ENCODE results near the gene TAS2R30.
"Not testable (repeated sequence)": the region's sequence is repeated elsewhere in the genome, so short reads cannot be mapped to it uniquely, and the experiment has no call there.

The TAS2R30 gene

GRCh38 chr12:11134305-11134704 lies at the start of gene TAS2R30:
TAS2R30 (minus strand) TSS chr12:11134644; CDS start chr12:11134244, 400 bp downstream.
- DNase-seq = no peak

DNA sequence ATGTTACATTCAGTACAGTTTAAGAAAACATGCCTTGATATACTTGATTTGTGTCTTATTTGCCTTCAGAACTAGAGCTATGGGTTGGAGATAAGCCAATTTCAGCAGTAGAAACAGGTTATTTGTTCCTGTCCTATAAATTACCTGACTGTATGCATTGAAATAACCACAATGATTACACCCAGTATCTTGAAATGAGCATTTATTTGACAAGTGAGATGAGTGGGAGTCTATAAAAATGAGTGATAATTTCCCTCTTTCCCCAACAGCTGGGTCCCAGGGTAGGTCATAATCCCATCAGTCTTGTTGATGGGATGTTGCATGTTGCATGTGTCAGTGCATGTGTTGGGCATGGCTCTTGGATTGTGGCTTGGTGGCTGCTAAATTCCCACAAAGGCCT lies 48.6 kb upstream of the TAS2R30 start:
- no peak for DNase-seq

- DNase-seq = no peak
These were observed 48.1 kb upstream of the TAS2R30 start for GRCh38 chr12:11182529-11182928.

DNA sequence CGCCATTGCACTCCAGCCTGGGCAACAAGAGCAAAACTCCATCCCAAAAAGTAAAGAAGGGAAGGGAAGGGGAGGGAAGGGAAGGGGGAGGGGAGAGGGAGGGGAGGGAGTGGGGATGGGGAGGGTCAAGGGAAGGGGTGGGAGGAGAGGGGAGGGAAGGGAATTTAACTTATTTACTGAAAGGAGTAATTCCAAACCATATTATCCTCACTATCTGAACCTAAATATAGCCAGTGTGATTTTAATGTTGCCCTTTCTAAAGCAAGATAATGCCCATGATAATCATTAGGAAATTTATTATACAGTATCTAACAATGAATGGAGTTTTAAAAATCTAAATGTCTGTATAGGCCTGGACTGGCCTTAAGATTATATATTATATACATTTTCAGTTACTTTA lies 43.8 kb upstream of the TAS2R30 start:
- DNase-seq = no peak

- DNase-seq = no peak
These were observed 39.6 kb upstream of the TAS2R30 start for GRCh38 chr12:11174022-11174421.

DNA sequence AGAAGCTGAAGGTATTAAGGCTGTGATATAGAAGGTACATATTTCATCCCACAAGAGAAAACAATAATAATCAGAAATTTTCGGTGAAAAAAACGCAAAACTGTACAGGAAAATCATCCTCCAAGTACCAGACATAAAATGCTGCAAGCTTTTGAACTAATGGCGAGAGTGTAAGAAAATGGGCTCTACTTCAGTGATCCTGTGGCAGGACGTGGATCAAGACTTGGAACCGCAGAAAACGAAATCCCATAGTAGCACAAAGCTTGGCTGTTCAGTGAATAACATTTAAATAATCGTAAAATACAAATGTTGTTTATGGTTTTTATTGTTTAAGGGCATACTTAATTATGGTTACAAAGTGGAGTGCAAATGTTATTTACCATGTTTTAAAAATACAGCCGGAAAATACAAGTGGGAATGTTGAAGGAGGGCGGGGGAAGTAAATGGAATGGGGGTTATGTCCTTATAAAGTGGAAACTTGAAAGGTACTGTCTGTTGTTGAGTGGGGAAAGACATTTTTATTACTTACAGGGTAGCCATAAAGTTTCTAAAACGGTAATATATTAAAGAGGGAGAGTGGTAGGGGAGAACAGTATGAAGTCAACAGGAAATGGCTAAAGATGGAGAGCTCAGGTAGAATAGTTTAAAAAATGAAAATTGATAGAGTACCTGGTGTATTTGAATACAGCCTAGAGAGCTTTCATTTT lies 37.7 kb upstream of the TAS2R30 start:
- DNase-seq = no peak

DNA sequence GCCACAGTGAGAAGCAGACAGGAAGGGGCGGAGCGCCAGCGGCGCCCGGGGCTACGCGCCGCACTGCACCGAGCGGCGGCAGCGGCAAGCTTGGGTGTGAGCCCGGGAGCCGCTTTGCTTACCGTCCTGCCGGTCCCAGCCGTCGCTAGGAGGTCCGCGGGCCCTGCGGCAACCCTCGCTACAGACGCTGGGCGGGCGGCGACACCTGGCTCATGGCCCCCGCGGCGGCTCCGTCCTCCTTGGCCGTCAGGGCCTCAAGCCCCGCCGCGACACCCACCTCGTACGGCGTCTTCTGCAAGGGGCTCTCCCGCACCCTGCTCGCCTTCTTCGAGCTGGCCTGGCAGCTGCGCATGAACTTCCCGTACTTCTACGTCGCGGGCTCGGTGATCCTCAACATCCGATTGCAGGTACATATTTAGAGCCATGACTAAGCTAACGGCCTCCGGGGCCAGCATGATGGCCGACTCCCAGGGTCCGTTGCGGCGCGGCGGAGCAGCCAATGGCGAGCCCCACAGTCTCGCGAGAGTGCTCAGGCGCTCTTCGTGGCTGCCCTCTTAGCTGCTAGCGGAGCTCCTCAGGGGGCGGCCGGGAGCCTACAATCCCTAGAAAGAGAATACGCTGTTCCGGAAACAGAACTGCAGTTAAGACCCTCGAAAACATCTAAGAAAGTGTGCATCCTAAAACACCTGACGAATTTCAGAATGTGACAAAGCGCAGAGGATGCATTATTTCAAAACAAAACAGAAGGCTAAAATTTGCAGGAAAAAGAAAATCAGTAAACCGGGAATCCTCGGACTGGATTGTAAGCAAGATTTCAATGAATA lies 36.9 kb upstream of the TAS2R30 start, which contains the start of gene SMIM10L1:
Gene SMIM10L1 (plus strand): TSS at position 50 of the 824 bp plus-strand sequence. CDS start 163 bp downstream, at position 213.
- peak; percentile 94 for DNase-seq

DNA sequence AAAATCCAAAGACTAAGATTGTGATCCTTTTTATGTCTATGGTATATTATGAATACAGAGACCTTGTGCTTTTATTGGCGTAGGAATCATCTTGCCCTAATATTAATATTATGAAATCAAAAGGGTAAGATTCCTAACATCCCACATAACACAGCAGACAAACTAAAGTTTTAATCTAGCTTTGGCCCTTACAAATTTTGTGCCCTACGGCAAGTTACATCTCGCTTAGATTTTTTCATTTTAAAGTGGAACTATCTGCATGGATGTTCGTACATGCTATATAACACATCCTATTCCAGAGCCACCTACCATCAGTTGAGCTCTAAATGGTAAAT lies 36.3 kb upstream of the TAS2R30 start:
- DNase-seq = no peak

GRCh38 chr12:11166300-11166699 lies 31.9 kb upstream of the TAS2R30 start:
- no peak for DNase-seq

DNA sequence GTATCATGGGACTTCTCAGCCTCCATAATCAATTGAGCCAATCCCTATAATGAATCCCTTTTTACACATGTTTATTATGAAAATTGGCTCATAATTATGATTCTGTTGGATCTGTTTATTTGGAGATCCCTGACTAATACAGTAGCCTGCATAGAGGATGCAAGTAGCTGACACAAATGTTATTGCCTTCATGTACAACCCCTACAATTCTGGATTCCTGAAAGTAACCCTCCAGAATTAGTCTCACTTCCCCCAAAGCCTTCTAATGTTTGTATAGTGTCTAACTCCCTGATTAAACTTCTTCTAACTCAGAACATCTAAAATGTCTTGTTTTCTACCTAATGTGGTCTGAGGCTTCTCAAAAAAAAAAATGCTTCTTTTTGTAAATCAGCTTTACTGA lies 29.9 kb upstream of the TAS2R30 start:
- DNase-seq = no peak

GRCh38 chr12:11162502-11162901 lies 28.1 kb upstream of the TAS2R30 start:
- DNase-seq = no peak

- DNase-seq = no peak
These were observed 24.5 kb upstream of the TAS2R30 start for GRCh38 chr12:11158885-11159444.

DNA sequence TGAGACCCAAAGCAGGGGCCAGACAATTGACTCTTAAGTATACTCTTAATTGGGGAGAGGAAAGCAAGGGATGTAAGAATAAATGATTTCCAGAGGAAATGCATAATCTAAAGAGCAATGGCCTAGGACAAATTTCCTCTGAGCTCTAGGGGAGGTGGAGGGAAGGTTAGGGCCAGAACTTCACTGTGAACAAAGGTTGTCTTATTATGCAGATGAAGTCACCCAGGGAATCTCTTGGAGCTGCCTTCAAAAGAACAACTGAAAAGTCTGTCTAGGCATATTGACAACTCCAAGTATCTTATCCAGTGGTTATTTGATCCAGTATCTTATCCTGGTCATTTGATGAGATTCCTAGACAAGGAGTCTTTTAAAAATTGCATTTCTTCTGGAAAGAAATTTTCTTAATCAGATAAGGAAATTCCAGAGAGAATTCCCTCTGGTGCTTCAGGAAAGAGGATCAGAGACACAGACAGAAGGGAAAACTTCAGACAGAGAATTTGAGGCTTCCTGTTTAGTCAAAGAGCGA lies 20.0 kb upstream of the TAS2R30 start:
- no peak for DNase-seq

GRCh38 chr12:11152725-11153124 lies 18.3 kb upstream of the TAS2R30 start:
- no peak for DNase-seq

DNA sequence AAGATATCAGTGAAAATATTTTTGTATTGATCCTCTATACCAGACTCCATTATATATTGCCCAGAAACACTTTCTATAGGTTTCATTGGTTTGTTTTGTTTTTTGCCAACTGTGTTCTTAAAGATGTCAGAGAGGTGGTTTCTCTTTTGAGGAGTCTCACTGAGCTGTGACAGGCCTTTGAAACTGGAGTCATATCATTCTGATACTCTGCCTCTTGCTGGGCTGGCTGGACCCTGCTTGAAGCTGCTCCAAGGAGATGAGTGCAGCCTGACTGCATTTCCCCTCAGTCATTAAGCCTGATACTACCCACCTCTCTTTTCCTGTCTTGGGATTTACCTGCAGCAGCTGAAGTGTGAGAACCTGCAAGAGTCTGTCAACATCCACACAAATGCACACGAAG lies 16.4 kb upstream of the TAS2R30 start:
- DNase-seq = no peak

DNA sequence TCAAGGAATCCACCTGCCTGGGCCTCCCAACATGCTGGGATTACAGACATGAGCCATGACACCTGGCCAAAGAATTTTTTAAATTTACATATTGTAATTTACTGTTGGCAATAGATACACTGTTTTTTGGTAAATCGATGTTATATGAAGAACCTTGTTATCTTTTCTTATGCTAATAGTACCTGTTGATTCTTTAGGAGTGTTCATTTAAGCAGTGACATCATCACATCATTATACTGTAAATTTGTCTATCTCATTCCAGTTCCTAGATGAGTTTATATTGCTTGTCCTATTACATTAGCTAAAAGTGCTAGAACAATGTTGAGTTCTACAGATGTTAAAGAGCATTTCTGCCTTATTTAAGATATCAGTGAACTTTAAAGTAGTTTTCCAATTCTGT lies 13.0 kb upstream of the TAS2R30 start:
- DNase-seq = no peak

DNA sequence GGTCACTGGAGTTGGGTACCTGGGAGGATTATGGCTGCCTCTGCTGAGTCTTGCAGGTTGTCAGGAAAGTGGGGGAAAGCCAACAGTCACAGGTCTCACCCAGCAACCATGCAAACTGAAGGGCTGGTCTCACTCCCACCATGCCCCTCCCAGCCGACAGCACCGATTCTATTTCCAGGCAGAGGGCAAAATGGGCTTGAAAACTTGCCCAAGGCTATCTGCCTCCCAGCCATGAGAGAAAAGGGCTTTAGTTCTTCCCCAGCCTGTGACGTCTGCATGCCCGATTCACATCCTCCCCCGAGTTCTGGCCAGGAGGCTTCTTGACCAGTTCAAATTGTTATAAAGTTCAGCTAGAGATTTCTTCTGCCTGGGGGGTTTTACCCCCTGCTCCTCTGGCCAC lies 9.9 kb upstream of the TAS2R30 start:
- DNase-seq = no peak

DNA sequence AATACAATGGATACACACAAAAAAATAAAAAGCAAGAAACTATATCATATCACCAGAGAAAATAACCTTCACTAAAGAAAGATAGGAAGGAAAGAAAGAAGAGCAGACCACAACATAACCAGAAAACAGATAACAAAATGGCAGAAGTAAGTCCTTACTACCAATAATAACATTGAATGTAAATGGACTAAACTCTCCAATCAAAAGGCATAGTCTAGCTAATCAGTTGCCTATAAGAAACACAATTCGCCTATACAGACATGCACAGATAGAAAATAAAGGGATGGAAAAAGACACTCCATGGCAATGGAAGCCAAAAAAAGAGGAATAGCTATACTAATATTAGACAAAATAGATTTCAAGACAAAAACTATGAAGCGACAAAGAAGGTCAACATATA lies 8.9 kb upstream of the TAS2R30 start:
- no peak for DNase-seq

- no peak for DNase-seq
These were observed 1.6 kb upstream of the TAS2R30 start for GRCh38 chr12:11136075-11136474.

GRCh38 chr12:11133816-11134215 lies 628 bp downstream of the TAS2R30 start:
- DNase-seq = no peak

DNA sequence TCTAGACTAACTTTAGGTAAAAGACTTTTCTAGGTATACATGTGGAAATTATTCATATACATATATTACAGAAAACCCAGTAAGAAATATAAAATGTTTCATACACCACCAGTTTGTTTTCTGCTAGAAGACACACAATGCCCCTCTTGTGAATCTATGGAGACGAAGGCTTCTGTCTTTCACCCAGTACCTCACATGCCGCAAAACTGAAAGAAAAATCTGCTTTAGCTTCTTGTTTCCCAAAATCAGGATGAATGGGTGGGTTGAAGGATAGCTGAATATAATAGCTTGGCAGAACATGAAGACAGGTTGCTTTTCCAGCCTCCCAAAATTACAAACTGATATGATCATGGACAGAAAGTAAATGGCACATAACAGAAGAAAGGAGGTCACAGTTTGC lies 1.3 kb downstream of the TAS2R30 start:
- no peak for DNase-seq

DNA sequence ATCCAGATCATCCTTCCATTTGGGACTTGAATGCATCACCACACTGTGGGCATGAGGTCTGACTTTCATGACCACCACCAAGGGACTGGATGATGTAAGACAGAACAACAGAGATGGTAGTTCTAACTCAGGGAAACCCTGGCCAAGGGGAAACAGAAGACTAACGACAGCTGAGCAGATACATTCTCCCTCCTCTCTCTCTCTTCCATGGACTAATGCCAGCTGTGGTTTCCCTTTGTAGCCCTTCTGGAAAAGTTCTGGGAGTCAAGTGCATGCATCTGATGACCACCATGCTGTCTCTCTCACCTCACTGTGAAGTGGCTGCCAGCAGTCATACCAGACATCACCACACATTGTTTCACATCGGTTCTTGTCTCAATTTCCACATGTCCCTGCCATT lies 3.4 kb downstream of the TAS2R30 start:
- no peak for DNase-seq

GRCh38 chr12:11130382-11130781 lies 4.1 kb downstream of the TAS2R30 start:
- DNase-seq = no peak

DNA sequence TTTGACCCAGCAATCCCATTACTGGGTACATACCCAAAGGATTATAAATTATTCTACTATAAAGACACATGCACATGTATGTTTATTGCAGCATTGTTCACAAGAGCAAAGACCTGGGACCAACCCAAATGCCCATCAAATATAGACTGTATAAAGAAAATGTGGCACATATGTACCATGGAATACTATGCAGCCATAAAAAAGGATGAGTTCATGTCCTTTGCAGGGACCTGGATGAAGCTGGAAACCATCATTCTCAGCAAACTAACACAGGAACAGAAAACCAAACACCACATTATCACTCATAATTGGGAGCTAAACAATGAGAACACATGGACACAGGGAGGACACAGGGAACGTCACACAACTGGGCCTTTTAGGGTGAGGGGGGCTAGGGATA lies 20.3 kb downstream of the TAS2R30 start:
- not testable (repeated sequence) for DNase-seq
